Body of pancreas (tissue), 4 donors: ENCODE results near the gene LANCL3. TPM values are rescaled to one million over a fixed set of nuclear protein-coding genes. Genes with fewer than 3 reads are reported as not detected.
"Not testable (repeated sequence)": the region's sequence is repeated elsewhere in the genome, so short reads cannot be mapped to it uniquely, and the experiment has no call there.

ENCODE experiments used
- ATAC-seq: fragments of 150-250 bp; one replicate; pipeline ENCODE4 v1.9.1; 2016
- DNase-seq, 4 donors: peaks; one replicate each; pipeline ENCODE4 v3.0.0-alpha.2; 2019
- H3K27ac ChIP-seq, 4 donors: fragments of 200-600 bp; sonication (generic); 1 replicate in 3 of 4; 2 replicates in 1 of 4; pipeline versions ENCODE4 v1.5.1 to v1.6.1; 2016 to 2019; ENCODE audit warnings: mild to moderate bottlenecking in 1 of 4, mixed read lengths in 1 of 4, moderate library complexity in 1 of 4
- H3K27me3 ChIP-seq, 2 donors: fragments of 200-600 bp; sonication (generic); one replicate each; pipeline ENCODE4 v1.6.0; 2016; ENCODE audit warnings: mild to moderate bottlenecking in 1 of 2
- H3K36me3 ChIP-seq, 2 donors: fragments of 200-600 bp; sonication (generic); replicated peaks in 1 of 2; 2 replicates each; pipeline ENCODE4 v1.5.1; 2016; ENCODE audit warnings: low read depth in 2 of 2; ENCODE audit not compliant: insufficient read depth in 1 of 2
- H3K4me1 ChIP-seq: fragments of 200-600 bp; sonication (generic); one replicate; pipeline ENCODE4 v1.6.0; 2016
- H3K4me3 ChIP-seq, 2 donors: fragments of 200-600 bp; sonication (generic); 1 replicate in 1 of 2; 2 replicates in 1 of 2; pipeline ENCODE4 v1.5.1; 2016 to 2019
- H3K9me3 ChIP-seq, 3 donors: fragments of 200-600 bp; sonication (generic); 1 replicate in 2 of 3; 2 replicates in 1 of 3; pipeline ENCODE4 v1.5.1; 2016
- CTCF ChIP-seq, 7 experiments: fragments of 450-650 bp in 4 of 7; fragments of 200-600 bp in 3 of 7; sonication (generic) in 3 of 7; IDR thresholded peaks; one replicate each; pipeline ENCODE4 v1.5.1; 2016 to 2019; ENCODE audit warnings: antibody characterized with exemption in 7 of 7
- POLR2A ChIP-seq, 3 donors: fragments of 450-650 bp; IDR thresholded peaks; one replicate each; pipeline ENCODE4 v1.6.1; 2016; ENCODE audit warnings: antibody characterized with exemption in 3 of 3, mild to moderate bottlenecking in 2 of 3
- WGBS, 2 donors: methylation state at CpG; one replicate each; pipeline ENCODE4 v1.1.5; 2017; 5-methylcytosine and 5-hydroxymethylcytosine counted together
- intact Hi-C: fragments of 100-400 bp; cut with DNase I; formaldehyde crosslinking; loops from one replicate; pipeline ENCODE4 v1.15.1; 2023
- total RNA-seq, 2 donors: library from RNA; depleted of rRNA; stranded (reverse); fragments of >200 nt; gene quantifications; one replicate each; pipeline ENCODE4 v1.1.0, GENCODE V29; 2016

The LANCL3 gene
- total RNA-seq, 2 donors from 2014 or later = 0.26 TPM; not detected in 1

- no peaks in the 10 kb centered on the region for H3K27me3 ChIP-seq
- peak in 1 of 4 donors; percentile 14 for DNase-seq
- 56 to 63% methylated on average over 5 of the region's 5 CpGs for WGBS, 2 donors
- intact Hi-C loops = no loop called here
- no peaks in the 10 kb centered on the region for H3K9me3 ChIP-seq
- ATAC-seq = no peak
- TF ChIP-seq POLR2A (IDR thresholded peaks at IDR 0.05) = no peak
- no peak for TF ChIP-seq CTCF (IDR thresholded peaks at IDR 0.05)
- H3K4me3 ChIP-seq = no peak overlapping the region
- H3K4me1 ChIP-seq = no peaks in the 10 kb centered on the region
- H3K36me3 ChIP-seq = no peaks in the 10 kb centered on the region
- H3K27ac ChIP-seq = no peak overlapping the region
Measured at GRCh38 chrX:37578045-37578444, 6.6 kb downstream of the LANCL3 start.

- no peak for ATAC-seq
- DNase-seq = no peak
- Histone ChIP-seq H3K36me3 (no peaks in the 10 kb centered on the region), H3K27me3 (no peaks in the 10 kb centered on the region), H3K27ac (no peak overlapping the region), H3K4me3 (no peak overlapping the region), H3K4me1 (no peaks in the 10 kb centered on the region), H3K9me3 (no peaks in the 10 kb centered on the region)
- intact Hi-C loops = no loop called here
- TF ChIP-seq POLR2A (IDR thresholded peaks at IDR 0.05) (no peak), CTCF (IDR thresholded peaks at IDR 0.05) (no peak)
- WGBS, 2 donors = 47 to 48% methylated on average over 1 of the region's 1 CpG
Measured at GRCh38 chrX:37580080-37580479, 8.6 kb downstream of the LANCL3 start.

DNA sequence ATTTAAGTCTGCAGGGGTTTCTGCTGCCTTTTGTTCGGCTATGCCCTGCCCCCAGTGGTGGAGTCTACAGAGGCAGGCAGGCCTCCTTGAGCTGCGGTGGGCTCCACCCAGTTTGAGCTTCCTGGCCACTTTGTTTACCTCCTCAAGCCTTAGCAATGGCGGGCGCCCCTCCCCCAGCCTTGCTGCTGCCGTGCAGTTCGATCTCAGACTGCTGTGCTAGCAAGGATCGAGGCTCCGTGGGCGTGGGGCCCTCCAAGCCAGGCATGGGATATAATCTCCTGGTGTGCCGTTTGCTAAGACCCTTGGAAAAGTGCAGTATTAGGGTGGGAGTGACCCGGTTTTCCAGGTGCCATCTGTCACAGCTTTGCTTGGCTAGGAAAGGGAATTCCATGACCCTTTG lies 15.9 kb downstream of the LANCL3 start:
- H3K9me3 ChIP-seq, ATAC-seq, H3K27me3 ChIP-seq, H3K27ac ChIP-seq, DNase-seq, H3K4me1 ChIP-seq, H3K36me3 ChIP-seq, intact Hi-C loops, H3K4me3 ChIP-seq: not testable (repeated sequence)
- 82 to 100% methylated on average over 2 of the region's 11 CpGs for WGBS, 2 donors

DNA sequence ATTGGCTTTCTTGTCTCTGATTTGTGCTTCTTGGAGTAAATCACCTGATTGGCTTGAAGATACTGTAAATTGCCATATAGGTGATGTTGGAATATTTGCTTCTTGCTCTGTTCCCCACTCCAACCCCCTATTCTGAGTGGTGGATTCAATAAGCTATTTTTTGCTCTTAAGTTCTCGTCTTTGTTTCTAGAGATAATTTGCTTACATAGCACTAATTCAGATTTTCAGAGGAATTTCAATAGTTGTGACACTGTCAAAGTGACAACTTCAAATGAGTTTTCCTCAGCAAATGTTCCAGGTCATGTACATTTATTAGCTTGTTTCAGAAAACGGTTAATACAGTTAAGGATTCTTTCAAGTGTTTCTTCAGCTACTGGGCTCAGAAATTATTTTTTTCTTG lies 18.6 kb downstream of the LANCL3 start:
- TF ChIP-seq POLR2A (IDR thresholded peaks at IDR 0.05) (no peak), CTCF (IDR thresholded peaks at IDR 0.05) (no peak)
- DNase-seq (no peak), ATAC-seq (no peak)
- intact Hi-C loops = no loop called here
- Histone ChIP-seq H3K27me3 (no peaks in the 10 kb centered on the region), H3K9me3 (no peaks in the 10 kb centered on the region), H3K4me3 (no peak overlapping the region), H3K4me1 (no peaks in the 10 kb centered on the region), H3K36me3 (no peaks in the 10 kb centered on the region), H3K27ac (no peak overlapping the region)
- 67 to 69% methylated on average over 2 of the region's 2 CpGs for WGBS, 2 donors

- H3K27me3 ChIP-seq = no peaks in the 10 kb centered on the region
- TF ChIP-seq POLR2A (IDR thresholded peaks at IDR 0.05) (no peak), CTCF (IDR thresholded peaks at IDR 0.05) (no peak)
- 62 to 68% methylated on average over 4 of the region's 4 CpGs for WGBS, 2 donors
- no peak overlapping the region for H3K4me3 ChIP-seq
- no peak for DNase-seq
- H3K27ac ChIP-seq = no peak overlapping the region
- no peaks in the 10 kb centered on the region for H3K36me3 ChIP-seq
- H3K9me3 ChIP-seq = no peaks in the 10 kb centered on the region
- H3K4me1 ChIP-seq = no peaks in the 10 kb centered on the region
- no peak for ATAC-seq
- intact Hi-C loops = no loop called here
Measured at GRCh38 chrX:37594755-37595382, 23.4 kb downstream of the LANCL3 start.
